NCI-H128 (cell line): ENCODE data around the gene PITPNM3.
A peak's percentile ranks its signal among the peaks of the same experiment; 100 is the strongest.

Source experiments
- DNase-seq: peaks from one replicate; lab custom pipeline; 2025; ENCODE audit not compliant: unreplicated experiment; lab: John Stamatoyannopoulos, UW

The PITPNM3 gene

DNA sequence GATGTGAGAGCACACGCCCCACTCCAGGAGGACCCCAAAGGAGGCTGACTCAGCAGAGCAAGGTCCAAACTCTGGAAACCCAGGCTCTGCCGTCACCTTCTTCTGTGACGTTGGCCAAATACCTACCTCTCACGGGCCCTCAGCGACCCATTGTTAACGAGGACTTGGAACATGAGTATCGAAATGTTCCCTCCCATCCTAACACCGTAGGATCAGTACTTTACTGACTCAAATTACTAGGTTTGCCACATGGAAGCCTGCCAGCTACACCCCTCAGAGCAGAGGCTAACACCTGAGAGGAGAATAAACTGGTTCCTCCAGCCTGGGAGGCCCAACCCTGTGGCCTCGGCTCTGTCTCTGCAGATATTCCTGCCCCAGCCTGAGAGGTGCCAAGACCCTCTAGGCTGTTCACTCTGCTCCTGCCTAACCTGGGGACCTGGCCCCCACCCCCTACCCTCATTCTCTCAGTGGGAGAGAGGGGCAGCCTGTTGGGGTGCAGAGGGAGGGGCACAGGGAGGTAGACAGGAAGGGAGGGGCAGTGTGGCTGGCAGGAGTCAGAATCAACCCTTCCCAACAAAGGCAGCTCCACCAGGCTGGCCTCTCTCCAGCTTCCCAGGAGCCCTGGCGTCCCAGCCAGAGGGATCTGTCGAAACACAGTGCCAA lies 4.4 kb downstream of the PITPNM3 start:
- DNase-seq: peak; percentile 30

DNA sequence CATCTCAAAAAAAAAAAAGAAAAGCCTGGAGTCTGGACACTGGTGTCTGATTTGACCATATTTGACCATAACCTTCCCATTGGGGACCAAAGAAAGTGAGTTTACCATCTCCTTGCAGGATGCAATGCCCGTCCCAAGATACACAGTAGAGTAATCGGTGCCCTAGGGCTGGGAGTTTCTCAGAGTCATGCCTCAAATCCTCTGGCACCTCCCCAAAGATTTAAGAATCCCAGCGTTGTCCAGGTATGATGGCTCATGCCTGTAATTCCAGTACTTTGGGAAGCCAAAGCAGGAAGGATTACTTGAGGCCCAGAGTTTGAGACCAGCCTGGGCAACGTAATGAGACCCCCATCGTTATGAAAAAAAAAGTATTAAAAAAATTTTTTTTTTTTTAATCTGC lies 5.0 kb downstream of the PITPNM3 start:
- no peak for DNase-seq

DNA sequence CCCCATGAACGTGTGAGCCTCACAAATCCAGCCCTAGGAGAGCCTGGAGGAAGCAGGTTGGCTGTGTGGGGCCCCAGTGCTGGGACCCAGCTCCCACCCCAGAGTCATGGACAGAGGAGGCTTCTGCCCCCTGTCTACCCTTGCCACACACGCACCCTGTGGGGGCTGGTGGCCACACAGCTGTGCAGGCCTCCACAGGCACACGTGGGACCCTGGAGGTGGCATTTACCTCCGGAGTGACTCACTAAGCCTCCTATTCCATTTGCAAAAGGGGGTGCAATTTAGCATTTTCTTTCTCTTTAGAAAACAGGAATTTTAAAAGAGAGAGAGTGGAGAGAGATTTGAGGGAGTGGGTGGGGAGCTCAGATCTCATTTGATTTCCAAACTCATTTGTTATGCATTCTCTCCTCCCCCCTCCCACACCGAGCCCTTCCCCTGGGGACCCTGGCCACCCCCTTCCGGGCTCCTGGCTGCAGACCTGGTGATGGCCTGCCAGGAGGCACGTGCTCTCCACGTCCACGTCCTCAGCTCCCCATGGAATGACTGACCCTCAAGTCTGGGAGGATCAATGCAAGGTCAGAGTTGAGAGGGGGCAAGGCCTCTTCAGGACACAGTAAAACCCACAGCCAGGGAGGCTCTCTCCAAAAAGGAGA lies 6.8 kb downstream of the PITPNM3 start:
- DNase-seq: no peak

DNA sequence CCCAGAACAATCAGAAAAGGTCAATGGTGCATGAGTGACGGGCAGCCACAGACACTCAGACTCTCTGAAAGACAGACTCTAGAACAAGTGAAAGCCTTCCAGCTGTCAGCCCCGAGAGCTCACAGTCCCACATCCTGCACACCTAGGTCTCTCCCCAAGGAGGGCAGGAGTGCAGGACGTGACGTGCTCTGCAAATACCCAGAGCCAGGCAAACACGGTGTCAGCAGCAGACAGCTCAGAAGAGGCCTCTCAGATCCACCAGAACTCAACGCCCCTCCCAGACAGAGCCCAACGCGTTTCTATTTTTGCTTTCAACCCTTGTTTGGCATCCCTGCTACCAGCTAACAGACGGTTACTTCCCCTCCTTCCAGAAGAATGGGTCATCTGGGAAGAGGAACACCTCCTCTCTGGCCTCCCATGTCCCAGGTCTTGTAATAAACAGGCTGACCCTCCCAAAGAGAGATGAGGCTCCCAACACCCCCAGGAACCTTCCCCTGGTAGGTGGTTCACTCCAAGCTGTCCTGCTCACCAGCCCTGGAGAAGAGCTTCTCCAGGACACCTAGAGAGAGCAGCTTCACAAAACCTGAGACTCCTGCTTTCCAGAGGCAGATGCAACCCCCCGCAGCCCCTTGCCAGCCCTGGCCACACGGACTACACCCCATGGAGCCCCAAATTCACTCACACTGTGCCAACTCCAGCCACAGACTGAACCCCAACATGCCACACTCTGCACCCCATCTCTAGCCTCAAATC lies 7.6 kb downstream of the PITPNM3 start:
- no peak for DNase-seq

DNA sequence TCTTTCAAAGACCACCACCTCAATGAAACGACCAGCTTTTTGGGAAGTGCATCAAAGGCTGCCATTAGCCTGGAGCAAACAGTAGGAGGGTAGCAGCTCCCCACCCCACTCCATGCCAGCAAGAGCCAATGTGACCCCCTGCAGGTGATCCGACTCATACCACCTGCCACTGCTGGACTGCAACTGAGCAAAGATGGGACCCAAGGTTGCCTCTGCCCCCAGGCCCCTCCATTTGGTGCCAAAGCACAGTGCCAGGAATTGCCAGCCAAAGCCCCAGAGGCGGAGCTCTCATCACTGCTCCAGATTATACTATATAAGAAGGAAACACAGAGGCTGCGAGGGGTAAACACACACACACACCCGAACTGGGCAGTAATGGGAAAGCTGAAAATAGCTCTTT lies 8.3 kb downstream of the PITPNM3 start:
- DNase-seq: no peak

DNA sequence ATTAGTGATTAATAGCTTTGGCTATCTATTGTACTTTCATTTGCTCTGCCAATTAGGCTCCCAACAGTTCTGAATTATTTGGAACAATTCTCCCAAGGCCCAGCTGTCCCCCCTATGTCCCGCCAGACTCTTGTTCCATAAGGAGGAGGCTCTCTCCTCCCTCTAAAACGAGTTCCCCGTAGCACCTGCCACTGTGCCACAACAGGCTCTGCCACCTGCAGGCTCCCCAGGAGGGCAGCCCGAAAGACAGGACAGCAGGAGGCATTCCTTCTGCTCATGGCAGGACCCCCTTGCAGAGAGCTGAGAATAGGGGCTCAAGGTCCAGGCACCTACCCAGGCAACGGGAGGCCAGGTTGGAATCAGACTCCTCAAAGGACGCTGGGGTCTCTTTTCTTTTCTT lies 9.0 kb downstream of the PITPNM3 start:
- DNase-seq: no peak

DNA sequence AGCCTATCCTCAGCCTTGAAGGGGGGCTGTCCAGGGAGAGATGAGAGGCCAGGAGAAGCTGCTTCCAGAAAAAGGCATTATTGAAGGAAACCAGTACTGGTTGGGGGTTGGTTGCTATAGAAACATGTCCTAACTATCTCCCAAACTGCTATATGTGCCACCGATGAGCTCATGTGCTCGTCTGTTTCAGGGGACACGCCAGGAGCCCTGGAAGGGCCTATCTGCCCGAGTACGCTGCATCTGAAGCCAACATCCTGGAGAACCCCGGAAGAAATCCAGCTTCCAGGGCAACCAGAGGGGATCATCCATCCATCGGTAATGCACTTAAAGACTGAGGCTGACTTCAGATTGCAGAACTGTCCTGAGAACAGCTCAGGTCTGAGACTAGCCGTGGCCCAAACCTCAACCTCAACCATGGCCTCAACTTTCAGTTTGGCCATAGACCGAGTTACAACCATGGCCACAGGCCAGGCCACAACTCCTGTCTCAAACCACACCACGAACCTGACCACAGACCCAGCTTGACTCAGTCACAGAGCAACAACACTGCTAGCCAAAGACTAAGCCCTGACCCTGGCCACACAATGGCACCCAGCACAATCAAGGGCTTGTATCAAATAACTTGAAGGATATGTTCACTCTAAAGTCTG lies 10.2 kb downstream of the PITPNM3 start:
- no peak for DNase-seq

DNA sequence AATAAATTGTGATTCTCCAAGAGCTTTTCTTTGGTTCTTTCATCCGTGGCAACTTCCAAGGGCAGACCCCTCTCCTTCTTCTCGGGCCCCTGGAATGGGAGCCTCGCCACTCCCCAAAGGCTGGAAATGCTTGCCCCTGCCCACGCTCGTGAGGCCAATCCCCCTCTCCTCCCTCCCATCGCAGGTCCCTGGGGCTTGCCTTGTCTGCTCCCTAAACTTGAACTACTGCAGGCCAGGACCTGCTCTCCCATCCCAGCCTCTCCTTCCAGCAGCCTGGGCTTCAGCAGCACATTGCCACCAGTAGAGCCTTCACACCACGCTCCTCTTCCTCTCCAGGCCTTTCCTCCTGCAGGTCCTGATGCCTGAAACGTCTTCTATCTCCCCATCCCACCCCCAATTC lies 11.1 kb downstream of the PITPNM3 start:
- no peak for DNase-seq

DNA sequence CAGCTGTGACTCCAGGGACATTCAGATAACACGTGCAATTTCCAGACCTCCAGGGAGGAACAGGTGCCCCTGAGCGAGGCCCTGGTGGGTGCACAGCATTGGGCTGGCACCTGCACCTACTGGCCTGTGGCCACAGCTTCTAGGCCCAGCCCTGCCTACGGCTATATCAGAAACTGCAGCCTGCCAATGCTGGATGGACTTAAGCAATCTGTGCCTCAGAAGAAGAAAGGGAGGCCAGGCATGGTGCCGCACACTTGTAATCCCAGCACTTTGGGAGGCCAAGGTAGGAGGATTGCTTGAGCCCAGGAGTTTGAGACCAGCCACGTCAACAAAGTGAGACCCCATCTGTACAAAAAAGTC lies 12.4 kb downstream of the PITPNM3 start:
- DNase-seq: no peak

DNA sequence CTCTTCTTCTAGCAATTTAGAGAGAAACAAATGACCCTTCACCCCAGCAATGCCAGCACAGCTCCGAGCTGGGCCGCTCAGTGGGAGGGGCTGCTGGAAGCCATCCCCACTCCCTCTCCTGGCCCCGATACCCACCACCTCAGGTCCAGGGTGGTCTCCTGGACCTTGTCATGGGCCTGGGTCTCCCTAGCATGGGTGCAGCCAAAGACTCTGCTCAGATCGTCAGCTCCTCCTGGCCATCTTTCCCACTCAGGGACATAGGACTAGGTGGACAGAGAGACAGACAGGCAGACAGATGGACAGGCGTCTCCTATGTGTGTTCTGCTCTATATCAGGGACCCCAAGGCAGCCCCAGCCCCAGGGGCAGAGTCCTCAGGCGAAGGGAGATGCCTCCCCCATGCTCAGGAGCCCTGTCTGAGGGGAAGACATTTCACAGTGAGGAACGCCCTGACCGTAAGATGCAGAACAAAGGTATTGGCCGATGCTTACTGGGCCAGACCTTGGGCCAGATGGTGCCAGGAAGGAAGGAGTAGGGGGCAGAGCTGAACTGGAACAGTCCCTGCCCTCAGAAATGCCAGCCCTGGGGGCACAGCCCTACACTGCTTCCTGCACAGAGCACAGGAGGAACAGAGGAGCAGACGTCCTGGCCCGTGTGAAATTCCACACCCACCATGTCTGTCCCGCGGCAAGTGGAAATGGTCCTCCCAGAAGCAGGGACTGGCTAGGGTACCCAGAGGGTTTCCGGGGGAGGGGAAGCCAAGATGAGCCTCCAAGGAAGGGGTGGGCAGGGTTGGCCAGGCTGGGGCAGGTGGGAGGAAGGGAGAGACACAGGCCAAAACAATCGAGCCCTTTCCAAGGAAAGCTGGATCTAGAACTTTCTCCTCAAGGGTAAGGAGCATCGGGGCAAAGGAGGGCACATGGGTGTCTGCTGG lies 13.0 kb downstream of the PITPNM3 start:
- DNase-seq: no peak

DNA sequence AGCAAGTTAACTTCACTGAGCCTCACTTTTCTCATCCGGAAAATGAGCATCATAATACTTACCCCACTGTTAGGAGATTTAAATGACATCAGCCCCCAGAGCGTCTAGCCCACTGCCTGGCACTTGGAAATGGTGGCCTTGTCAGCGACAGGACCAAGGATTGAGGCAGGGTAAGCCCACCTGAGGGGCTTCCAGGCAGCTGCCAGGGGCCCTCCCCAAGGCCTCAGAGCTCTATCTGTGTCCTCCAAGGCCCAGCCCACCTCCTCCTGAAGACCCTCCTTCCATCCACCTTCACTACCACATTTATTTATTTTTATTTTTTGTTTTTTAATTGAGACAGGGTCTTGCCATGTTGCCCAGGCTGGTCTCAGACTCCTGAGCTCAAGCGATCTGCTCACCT lies 13.8 kb downstream of the PITPNM3 start:
- no peak for DNase-seq

DNA sequence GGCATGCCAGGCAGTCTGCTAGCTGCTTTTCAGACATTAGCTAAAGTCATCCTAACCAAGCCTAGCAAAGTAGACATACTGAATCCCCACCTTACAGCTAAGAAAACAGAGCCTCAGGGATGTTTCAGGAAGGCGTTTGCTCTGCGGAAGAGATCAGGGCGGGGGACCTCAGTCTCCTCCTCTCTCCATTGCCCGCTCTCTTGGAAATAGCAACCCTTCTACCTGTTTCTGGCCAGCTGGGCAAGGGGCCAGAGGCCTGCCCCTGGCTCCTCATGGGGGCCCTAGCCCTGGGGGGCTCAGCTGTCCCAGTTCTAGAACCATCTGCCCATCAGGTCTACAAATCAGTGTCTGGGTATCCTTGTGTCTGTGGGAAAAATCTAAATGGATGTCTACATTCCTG lies 14.5 kb downstream of the PITPNM3 start:
- DNase-seq: no peak

DNA sequence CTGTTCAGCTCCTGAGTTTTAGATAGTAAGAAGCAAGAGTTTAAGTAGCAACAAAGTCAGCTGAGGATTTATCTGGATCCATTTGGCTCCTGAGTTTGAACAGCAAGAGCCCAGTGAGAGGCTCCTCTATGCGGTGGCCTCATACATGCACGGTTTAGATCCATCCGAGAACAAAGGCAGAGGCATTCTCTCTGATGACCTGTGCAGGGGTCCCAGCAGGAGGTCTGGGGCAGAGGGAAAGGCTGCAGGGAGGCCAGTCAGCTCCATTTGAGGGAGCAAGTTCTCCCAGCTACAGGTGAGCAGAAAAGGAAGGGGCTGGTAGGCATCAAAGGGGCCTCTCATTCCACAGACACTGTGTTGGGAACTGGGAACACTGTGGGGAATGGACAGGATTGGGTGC lies 16.5 kb downstream of the PITPNM3 start:
- DNase-seq: no peak

DNA sequence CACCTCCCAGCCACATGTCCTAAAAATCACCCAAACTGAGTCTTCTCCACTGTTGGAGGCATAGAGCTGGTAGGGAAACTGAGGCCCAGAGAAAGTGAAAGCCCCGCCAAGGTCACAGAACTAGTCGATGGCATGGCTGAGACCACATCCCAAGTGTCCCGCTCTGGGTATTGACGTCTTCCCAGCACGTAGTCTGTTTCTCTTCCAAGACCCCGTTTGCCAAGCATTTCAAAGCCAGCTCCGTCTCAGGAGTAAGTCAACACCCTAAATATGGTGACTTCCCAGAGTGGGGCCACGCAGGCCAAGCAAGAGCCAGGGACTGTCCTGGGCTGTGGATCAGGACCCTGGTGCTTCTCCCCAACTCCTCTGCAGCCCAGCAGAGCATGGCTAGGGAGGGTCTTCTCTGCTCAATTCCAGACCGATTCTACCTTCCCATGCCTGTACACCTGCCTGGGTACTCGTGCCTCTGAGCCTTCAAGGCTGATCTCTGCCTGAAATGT lies 19.7 kb downstream of the PITPNM3 start:
- no peak for DNase-seq

DNA sequence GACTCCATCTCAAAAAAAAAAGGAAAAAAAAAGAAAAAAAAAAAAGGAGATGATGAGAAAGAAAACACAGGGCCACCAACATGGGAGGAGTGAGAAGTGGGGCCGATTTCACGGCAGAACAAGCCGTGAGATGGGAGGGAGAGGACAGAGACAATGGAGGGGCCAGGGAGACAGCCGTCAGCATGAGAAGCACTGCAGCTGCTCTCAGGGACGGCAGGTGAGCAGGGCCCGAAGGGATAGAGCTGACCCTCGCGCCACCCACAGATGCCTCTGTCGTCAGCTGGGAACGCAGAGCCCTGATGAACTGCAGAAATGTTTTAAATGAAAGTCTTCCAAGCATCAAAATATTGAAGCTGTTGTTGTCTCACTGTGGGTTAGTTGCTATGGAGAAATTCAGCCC lies 20.3 kb downstream of the PITPNM3 start:
- no peak for DNase-seq

DNA sequence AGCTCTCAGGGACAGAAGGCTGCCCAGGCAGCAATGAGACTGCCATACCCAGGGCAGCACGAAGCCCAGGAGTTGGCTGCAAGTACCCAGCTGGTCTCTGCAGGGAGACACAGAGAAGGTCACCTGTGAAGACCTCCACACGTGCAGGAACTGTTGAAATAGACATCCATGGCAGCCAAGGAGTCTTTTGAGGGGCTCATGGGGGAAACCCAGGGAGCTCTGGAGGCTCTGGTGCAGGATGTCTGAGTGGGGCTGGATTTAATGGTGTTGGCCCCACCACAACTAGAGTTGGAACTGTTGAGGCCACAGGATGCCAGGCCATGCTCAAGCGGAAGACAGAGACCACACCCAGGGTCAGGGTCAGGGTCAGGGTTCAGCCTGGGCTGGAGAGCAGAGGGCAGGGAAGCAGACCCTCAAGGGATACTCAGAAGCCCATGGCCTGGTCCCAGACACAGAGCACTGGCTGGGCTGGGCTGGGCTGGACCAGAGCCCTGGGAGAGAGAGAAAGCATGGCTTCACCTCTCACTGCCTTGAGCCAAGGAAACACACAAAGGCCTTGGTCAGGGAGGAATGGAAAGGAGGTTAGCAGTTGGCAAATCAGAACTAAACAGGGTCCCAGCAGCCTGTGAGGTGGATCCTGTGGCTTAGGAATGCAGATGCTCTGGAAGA lies 21.4 kb downstream of the PITPNM3 start:
- DNase-seq: no peak

DNA sequence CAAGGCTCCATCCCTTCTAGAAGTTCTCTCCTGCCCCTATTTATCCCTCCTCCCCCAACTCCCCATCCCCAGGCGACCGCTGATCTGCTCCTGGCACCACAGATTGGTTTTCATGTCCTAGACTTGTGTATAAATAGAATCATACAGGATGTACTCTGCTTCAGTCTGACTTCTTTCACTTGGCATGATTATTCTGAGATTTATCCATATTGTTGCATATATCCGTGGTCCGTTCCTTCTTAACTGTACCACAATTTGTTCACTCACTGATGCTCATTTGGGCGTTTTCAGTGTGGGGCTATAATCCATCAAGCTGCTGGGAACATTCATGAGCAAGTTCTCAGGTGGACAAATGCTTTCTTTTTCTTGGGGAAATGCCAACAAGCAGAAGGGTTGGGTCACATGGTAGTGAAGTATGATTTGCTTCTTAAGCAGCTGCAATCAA lies 23.9 kb downstream of the PITPNM3 start:
- DNase-seq: no peak

DNA sequence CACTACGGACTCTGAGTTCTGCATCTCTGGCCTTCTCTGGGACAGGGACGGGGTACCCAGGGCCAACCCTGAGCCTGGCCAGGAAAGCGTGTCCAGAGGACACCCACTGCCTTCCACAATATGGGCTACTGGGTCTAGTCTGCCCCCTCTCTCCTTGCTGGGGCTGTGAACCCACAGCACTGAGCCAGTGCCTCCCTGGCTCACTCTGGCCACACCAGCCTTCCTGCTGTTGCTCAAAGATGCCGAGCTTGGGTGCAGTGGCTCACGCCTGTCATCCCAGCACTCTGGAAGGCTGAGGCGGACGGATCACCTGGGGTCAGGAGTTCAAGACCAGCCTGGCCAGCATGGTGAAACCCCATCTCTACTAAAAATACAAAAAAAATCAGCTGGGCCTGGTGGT lies 24.8 kb downstream of the PITPNM3 start:
- DNase-seq: no peak

DNA sequence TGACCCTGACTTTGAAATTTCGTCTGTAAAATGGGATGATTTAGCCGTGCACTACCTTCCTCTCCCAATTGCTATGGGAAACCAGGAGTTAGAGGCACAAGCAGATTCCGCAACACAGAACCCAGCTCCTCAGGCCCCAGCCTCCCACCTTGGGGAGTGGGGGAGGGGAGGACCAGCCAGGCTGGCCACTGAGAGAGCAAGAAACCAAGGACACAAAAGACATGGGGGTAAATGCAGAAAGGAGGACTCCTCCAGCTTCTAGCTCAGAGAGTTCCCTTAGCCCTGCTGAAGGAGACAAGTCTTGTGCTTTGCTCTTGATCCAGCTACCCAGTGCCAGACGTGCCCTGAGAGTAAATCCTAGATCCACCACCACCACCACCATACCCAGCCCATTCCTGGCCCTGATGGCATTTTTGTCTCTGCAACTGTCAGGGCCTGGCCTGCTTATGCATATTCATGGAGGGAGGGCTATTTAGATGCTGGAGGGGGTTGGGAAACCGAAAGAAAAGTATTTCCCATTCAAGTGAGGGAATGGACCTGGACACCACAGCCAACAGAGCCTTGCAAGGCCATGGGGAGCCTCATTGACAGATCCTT lies 25.9 kb downstream of the PITPNM3 start:
- no peak for DNase-seq

DNA sequence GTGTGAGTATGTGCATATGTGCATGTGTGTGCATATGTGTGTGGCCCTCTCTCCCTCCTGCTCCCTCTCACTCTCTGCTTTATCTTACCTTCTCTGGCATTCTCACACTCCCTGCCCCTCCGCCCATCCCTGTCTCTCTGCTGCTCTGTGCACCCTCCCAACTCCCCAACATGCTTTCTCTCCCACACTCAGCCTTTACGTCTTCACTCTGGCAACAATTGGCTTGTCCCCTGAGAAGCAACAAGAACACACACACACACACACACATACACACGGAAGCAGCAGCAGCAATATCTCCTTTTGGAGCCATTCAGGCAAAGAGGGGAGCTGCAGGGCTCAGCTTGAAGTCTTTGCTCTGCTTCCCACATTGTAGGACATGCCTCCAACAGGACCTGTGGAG lies 27.8 kb downstream of the PITPNM3 start:
- no peak for DNase-seq
